HG02840 (cell line): ENCODE results near the gene S100A14.

Experiments used
- ATAC-seq: cut with Tn5 transposase; IDR thresholded peaks from one replicate; pipeline ENCODE4 v1.9.1; 2021; ENCODE audit warnings: mild to moderate bottlenecking, moderate library complexity, moderate number of reproducible peaks; ENCODE audit not compliant: unreplicated experiment, low FRiP score

S100A14 gene

DNA sequence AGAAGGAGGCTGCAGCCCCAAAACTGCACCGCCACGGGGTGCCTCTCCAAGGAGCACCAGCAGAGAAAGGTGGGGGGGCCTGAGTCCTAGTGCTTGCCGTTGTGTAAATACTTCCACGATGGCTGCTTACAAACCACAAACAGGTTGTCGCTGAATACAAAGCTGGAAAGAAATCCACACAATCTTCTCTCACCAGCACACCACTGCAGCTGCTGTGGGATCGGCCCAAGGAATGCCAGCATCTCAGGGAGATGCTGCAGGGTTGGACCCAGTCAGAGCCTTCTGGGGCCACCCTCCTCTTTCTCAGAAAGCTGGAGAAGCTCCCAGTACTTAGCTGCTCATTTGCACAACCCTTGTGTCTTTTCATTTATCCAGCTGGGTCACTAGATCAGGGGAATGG lies 3.0 kb upstream of the S100A14 start:
- no peak for ATAC-seq

DNA sequence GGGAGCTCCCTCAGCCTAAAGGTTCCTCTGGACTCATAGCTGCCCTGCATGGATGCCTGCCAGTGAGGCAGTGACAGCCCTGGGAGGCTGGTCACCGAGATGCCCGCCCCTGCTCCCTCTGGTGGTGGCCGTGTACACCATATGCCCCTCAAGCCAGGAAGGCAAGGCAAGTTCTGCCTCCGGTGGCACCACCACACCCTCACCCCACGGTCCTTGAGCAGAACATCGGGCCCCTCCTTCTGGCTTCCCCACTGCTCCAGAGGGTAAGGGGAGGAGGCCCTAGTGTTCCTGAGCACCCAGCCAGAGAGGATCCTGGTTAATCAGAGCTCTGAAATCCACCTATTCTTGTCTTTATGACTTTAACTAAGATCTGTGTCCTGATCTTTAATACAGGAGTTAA lies 1.5 kb upstream of the S100A14 start:
- no peak for ATAC-seq

DNA sequence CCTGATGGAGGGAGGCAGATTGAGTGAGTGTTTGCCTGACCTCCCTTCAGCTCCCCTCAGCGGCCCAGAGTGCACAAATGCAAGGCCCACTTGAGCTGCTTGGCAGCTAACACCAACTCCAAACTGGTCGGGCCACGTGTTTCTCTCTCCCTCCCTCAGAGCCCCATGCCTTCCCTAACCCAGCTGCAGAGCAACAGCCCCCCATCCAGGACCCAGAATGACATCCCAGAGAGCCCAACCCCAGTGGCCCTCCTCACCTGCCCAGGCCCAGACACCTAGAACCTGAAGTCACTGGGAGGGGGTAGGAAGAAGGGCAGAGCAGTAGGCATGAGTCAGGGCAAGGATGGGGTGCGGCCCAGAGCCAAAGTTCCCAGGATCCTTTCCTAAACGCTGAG lies 789 bp upstream of the S100A14 start:
- no peak for ATAC-seq

DNA sequence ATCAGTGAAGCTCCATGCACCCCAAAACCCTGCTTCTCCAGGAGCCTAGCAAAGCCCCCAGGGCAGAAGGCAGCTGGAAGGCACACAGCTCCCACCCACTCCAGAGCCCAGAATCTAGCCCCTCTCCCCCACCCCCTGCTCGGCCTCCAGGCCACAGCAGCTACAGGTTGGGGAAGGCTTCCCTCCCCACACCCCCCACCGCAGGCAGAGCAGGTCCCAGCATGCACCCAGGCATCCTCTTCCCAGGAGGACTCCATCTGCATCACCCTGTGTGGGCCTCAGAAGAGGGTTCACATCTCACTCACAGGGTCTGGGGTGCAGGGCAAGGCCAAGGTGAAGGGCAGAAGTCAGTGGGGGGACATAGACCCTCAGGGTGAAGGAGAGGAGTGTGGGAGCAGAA lies 719 bp downstream of the S100A14 start:
- ATAC-seq, result no peak

DNA sequence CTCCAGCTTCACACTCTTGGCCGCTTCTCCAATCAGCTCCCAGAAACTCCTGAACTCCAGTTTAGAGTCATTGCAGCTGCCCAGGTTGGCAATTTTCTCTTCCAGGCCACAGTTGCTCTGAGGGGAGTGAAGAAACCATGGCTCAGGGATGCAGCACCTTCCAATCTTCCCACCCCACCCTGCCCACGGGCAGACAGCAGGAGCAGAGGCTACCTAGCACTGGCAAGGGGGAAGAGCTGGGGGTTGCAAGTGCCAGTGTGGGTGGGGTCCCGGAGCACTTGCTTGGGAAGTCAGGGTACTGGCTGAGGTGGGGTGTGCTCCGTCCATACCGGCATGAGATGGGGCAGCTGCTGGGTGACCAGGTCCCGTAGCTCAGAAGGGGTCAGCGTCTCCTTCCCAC lies 1.2 kb downstream of the S100A14 start:
- no peak for ATAC-seq

DNA sequence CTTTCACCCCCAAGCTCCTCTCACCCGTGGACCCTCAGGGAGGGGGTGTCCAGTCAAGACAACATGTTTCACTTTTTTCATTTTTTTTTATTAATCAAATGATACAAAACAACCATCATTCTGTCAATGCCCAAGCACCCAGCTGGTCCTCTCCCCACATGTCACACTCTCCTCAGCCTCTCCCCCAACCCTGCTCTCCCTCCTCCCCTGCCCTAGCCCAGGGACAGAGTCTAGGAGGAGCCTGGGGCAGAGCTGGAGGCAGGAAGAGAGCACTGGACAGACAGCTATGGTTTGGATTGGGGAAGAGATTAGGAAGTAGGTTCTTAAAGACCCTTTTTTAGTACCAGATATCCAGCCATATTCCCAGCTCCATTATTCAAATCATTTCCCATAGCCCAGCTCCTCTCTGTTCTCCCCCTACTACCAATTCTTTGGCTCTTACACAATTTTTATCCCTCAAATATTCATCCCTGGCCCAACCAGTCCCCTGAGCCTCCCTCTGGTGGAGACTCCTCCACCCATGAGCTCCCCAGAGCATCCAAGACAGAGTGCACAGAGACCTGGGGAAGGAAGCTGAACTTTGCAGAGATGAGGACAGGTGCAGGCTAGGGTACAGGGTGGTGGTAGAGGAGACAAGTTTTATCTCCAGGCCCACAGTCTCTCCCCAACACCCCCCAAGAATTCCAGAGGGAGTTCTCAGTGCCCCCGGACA lies 1.8 kb downstream of the S100A14 start:
- ATAC-seq, result no peak

DNA sequence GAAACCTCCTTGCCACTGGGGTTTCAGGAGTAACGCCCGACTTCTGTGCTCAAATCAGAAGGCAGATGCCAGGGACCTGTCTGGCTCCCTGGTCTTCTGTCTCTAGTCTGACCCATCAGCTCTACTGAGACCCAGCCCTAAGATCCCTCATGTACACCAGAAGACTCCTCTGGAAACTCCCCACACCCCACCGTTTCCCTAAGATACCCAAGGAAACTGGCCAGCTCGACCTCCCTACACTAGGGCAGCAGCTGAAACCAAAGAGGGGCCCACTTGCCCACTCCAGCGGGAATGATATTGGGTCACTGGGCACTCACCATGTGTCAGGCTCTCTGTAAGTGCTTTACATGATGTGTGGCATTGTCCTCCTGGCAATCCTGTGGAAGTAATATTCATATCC lies 2.7 kb downstream of the S100A14 start:
- no peak for ATAC-seq

DNA sequence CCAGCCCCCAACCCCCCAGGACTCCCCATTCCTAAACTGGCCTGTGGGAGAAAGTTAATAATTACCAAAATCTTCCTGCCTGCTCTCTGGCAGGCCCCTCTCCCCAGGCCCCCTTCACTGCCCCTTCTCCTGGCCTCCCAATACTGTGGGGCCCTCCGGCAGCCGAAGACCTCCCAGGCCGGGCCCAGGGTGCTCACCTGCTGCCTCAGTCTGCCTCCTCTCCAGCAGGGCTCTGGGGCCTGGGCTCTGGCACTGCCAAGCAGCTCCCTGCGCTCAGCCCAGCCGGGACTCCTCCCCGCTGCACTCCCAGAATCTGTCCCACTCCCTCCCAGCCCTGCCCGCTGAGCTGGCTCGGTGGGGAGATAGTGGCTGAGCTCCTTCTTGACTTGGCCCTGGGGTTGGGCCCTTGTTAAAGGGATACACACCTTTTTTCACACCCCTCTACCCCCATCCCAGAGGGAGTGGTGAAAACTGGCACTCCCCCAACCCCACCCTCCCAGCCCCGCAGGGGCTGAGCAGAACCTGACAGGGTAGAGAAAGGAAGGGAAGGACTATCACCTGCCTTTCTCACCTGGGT lies 3.3 kb downstream of the S100A14 start, which contains the start of gene S100A16:
Gene S100A16, minus strand, starts transcription at position 383 of the 577 bp plus-strand sequence. CDS start 4,986 bp downstream, outside the sequence.
- ATAC-seq, result no peak

DNA sequence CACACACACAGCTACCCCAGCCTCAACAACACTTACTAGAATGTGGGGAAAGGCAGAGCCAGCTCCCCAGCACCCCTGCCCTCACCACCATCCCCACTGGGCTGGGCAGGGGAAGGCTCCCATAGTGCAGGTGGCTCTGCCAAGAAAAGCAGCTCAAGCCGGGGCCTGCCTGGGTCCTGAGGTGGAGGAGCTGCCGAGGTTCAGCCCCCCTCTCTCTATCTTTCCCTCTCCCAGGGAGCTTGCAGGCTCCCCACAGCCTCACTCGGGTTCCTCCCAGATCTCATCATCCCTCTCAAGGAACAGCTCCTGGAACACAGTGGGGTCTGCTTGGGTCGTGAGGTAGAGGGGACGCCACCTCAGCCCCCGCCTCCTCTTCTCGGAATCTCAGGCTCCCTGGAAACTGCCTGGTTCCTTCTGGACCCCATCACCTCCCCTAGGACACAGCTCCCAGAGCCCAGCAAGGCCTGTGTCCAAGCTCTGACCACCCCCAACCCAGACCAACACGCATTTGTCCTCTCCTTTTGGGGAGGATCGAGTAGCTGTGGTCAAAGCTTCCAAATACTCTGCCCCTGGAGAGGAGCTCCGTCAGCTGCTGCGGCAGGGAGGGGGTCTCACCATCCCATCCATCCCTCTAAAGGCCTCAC lies 3.9 kb downstream of the S100A14 start:
- no peak for ATAC-seq

DNA sequence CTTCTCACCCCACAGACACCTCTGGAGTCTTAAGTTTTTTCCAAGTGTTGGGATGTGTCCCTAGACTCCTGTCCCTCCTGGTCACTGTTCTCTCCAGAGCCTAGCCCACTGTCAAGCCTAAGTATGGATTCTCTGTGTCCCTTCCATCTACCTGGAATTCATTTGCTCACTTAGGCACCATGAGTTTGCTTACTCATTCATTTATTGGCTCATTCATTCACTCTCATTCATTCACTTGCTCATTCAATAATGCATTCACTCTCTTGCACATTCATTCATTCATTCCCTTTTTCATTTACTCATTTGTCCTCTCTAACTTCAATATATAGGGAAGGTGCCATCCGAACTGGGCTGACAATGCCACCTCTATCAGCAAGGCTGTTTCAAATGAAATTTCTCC lies 4.8 kb downstream of the S100A14 start:
- ATAC-seq, result no peak

DNA sequence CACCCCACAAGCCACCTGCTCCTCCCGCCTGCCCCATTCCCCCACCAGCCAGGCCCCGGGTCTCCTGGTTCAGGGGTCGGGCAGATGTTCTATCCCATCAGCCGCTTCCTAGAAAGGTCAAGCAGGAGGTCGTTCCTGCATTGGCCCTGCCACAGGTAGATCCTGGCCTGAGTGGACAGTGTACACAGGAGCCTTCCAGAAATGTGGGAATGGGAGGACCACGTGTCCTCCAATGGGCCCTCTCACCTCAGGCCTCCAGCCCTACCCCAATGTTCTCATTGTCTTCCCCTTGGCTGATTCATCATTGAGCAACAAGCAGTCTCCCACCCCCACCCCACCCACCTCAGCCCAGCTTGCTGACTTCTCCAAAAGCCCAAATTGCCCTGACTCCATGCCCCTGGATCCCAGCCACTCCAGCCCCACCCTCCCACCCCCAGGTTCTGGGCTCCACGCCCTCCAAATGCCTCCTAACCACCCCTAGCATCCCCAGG lies 5.3 kb downstream of the S100A14 start:
- no peak for ATAC-seq

DNA sequence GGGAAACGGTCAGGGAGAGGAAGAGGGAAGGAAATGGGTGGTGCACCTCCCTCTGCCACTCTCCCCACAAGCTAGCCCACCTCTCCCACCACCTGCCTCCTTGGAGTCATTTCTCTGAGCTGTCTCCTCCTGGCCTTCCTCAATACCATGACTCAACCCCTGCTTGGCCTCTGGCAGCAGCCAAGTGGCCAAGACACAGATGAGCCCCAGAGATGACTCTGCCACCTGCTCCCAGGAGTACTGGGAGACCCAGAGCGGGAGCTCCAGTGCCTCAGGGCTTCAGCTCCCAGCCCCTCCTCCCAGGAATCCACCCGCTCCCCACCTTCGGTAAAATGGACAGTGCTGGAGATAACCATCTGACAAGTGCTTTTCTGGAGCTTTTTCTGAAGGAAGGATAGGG lies 5.8 kb downstream of the S100A14 start:
- ATAC-seq, result no peak

DNA sequence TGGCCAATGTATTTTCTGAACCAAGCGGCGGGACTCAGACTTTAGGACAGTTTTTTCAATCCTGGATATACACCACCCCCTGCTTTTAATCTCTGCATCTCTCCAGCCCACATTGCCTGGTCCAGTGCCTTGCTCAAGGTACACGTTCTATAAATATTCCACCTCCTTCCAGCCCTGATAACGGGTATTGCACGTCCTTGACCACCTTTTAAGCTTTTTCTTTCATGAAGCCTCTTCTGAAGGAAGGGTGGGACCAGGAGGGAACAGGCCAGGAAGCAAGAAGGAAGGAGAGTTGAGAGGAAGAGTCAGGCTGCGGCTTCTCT lies 6.6 kb downstream of the S100A14 start:
- ATAC-seq, result no peak

DNA sequence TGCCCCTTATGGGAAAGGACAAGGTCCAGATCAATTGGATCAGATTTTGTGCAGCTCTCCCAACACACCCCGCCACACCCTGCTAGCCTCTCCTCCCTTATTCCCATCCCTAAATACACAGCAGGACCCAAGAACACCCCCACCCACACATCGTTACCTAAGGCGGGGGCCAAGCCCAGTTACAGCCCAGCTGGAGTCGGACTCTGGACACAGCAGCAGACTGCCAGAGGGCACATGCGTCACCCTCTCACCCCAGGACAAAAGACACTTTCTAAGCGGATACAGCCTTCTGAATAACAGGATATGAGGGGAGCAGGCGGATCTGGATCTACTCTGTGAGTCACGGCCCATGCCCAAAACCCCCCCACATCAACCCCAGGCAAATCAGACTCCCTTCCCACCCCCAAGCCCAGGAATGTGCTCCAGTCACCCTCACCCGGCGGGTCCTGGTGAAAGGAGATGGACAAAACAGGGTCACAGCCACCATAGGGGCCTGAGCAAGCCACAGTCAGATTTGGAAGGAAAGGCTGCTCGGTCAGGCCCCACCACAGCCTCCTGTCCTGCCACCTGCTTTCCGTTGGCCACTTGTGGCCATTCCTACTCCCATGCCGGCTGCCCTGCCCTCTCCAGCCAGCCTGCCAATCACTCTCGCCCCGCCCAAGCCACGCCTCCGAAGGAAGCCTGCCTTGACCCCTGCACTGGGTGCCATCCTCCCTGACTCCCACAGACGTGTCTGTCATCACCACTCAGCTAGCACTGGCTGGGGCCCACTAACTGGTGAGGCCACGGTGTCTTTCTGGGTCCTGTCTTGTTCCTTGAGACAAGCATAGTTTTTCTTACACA lies 7.2 kb downstream of the S100A14 start:
- no peak for ATAC-seq

DNA sequence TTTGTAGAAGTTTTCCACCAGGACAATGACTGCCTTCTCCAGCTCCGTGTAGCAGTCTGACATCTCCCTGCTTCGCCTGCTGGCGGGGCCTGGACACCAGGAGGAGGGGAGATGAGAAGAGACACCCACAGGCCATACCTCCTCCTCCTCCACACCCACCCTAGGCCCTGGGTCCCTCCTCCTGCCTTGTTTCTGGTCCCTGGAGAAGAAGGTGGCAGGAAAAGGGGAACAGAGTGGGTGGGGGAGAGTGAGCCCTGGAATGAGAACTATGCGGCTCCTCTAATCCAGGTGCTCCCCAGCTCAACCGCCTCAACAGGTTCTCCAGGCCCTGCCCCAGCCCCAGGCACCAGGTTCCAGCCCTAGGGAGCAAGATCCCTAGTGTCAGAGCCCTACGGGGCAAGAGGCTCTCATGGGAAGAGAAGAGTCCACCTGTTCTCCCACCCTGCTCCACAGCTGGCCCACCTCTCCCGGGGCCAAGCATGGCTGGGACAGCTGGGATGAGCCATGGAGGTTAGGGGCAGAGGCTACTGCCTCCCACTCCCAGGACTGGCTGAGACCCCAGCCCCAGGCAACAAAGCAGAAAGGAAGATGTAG lies 7.9 kb downstream of the S100A14 start:
- no peak for ATAC-seq

DNA sequence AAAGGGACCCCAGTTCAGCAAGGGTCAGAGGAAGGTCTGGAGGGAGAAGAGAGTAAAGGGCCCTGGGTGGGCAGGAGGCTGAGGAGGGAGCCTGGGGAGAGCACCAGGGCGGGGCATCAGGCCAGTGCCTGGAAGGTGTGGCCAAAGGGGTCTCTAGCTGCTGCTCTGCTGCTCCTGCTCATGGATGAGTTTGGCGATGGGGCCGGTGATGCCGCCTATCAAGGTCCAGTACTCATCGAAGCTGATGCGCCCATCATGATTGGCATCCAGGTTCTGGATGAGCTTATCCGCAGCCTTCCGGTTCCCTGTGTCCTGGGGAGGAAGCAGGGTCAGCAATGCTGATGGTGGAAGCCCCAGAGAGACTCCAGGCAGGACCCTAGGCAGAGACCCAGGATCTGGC lies 8.7 kb downstream of the S100A14 start:
- ATAC-seq, result no peak

DNA sequence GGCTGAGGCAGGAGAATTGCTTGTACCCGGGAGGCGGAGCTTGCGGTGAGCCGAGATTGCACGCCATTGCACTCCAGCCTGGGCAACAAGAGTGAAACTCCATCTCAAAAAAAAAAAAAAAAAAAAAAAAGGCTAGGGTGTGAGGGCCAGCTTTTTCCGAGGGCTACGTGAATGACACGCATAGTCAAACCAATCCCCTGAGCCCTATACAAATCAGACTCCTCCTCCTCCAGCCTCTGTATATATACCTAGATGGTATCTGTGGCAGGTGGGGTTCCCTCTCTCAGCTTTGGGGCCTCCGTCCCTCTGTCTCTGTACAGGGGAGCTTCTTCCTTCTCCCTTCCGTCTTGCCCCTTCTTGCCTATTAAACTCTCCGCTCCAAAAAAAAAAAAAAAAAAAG lies 9.9 kb downstream of the S100A14 start:
- ATAC-seq, result no peak

DNA sequence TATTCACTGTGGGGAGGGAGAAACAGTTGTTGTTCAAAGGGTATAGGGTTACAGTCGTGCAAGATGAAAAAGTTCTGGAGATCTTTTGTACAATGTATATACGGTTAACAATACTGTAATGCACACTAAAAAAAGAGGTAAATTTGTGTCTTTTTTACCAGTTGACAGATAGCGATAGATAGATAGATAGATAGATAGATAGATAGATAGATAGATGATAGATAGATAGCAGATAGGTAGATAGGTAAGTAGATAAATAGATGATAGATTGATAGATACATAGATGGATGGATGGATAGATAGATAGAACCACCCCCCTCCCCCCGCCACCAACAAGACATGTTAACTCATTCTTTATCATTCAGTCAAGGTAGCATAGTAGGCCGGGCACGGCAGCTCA lies 13.4 kb downstream of the S100A14 start:
- ATAC-seq, result no peak

DNA sequence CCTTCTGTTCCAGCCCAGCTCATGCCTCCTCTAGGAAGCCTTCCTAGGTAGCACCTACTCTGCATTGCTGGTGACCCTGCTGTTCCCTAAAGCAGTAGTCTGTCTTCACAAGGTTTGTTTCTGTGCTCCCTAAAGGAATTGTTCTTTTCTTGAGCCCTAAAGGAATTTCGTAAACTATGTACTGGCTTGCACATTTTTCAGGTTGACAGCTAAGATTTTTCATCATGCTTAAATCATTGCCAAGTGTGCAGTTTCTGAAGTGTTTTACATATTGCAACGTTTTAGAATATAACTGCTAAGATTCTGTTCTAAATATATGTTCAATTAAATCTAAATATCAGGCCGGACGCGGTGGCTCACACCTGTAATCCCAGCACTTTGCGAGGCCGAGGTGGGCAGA lies 16.3 kb downstream of the S100A14 start:
- ATAC-seq, result no peak

DNA sequence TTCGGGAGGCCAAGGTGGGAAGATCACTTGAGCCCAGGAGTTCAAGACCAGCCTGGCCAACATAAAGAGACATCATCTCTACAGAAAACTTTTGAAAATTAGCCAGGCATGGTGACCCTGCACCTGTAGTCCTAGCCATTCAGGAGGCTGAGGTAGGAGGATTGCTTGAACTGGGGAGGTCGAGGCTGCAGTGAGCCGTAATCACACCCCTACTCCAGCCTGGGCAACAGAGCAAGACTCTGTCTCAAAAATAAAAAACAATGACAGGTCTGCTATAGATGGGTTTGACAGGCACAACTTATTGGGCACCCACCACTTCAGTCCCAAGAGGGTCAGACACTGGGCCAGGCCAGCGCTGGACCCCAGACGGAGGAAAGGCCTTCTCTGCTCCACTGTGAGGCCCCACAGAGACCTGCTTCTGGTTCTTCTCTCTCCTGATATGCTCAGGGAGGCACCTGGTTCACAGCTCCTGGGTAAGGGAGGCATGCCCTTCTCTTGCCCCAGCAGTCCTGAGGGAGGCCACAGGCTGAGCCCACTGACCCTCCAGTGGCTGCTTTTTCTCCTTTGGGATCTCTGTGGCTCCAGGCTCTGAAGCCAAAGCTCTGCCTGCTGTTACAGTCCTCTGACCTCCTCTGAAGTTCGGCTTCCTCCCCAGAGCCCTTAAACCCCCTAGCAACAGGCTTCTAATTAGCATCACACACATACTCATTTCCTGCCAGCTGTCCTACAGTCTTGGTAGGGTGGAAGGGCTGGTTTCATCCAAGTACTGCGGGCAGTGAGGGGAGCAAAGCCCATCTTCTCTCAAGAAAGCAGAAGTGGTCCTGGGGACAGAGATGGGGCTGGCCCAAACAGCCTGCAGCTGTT lies 17.6 kb downstream of the S100A14 start:
- peak; percentile 94 for ATAC-seq
